ENCODE results near the gene ADD1.

The ADD1 gene

GRCh38 chr4:2803624-2804448 is 39.8 kb upstream of the ADD1 start:
- H3K27ac ChIP-seq: no peak overlapping the region
- TF ChIP-seq ZFX (IDR thresholded peaks at IDR 0.05; ENCODE audit: borderline replicate concordance): no peak
- no peak for TF ChIP-seq CTCF (IDR thresholded peaks at IDR 0.05)

- TF ChIP-seq ZFX (IDR thresholded peaks at IDR 0.05; ENCODE audit: borderline replicate concordance) (no peak), CTCF (IDR thresholded peaks at IDR 0.05) (no peak)
- no peak overlapping the region for H3K27ac ChIP-seq
Observed at GRCh38 chr4:2804449-2804972, 39.1 kb upstream of the ADD1 start.

DNA sequence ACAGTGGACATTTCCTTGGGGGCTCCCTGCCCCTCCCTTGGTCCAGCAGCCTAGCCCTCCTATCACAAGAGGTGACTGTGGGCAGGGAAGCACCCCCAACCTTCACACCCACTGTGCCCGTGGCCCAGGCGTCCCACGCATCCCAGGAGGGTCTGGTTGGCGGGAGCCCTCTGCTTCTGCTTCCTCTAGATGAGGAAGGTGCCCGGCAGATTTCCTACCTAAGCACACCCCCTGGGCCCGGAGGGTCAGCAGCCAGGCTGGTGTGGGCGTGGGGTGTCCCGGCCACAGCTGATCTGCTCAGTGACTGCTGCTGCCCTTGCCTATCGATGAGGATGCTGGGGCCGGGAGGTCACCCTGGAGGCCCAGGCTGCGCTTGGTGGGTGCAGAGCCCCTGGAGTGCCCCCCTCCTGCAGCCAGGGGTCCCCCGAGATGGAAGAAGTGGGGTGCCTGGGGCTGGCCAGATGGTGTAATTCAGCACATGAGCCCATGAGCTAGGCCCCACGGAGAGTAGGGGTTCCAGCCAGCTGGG is 38.6 kb upstream of the ADD1 start:
- no peak overlapping the region for H3K27ac ChIP-seq
- no peak for TF ChIP-seq CTCF (IDR thresholded peaks at IDR 0.05)
- TF ChIP-seq ZFX (IDR thresholded peaks at IDR 0.05; ENCODE audit: borderline replicate concordance): no peak

GRCh38 chr4:2805712-2806389 is 37.8 kb upstream of the ADD1 start:
- TF ChIP-seq ZFX (IDR thresholded peaks at IDR 0.05; ENCODE audit: borderline replicate concordance): no peak
- TF ChIP-seq CTCF (IDR thresholded peaks at IDR 0.05): no peak
- no peak overlapping the region for H3K27ac ChIP-seq

GRCh38 chr4:2806390-2807355 is 37.0 kb upstream of the ADD1 start:
- TF ChIP-seq CTCF (IDR thresholded peaks at IDR 0.05) (no peak), ZFX (IDR thresholded peaks at IDR 0.05; ENCODE audit: borderline replicate concordance) (no peak)
- H3K27ac ChIP-seq: no peak overlapping the region

GRCh38 chr4:2807571-2807970 is 36.1 kb upstream of the ADD1 start:
- no peak for TF ChIP-seq ZFX (IDR thresholded peaks at IDR 0.05; ENCODE audit: borderline replicate concordance)
- no peak for TF ChIP-seq CTCF (IDR thresholded peaks at IDR 0.05)
- H3K27ac ChIP-seq: no peak overlapping the region
